ENCODE measurements around the gene TATDN2.

DNA sequence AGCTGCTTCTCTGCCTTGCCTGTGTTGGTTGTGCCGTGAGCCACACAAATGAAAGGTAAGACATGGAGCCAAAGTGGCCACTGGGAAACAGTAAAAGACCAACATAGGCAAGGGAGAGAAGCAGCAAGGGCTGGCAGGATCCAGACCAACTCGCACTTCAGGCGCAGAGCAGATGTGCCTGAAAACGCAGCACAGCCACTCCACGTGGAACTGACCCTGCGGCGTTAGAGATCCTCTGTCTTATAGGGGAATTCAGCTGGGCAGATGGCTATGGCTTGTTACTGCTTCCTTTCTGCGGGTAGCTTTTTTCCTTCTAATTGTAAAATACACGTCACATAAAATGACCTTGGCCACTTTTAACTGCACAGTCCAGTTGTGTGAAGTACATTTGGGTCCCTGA lies 54.8 kb downstream of the TATDN2 start:
- TF ChIP-seq SP1 (IDR thresholded peaks at IDR 0.05) (no peak), FOXM1 (IDR thresholded peaks at IDR 0.05; ENCODE audit: borderline replicate concordance) (no peak), ZNF384 (IDR thresholded peaks at IDR 0.05) (no peak), BHLHE40 (IDR thresholded peaks at IDR 0.05; ENCODE audit: borderline replicate concordance) (no peak), ELF4 (IDR thresholded peaks at IDR 0.05) (no peak), FOXK2 (IDR thresholded peaks at IDR 0.05) (no peak), TARDBP (IDR thresholded peaks at IDR 0.05) (no peak)

Measured in HEK293T (cell line).